Ovary (tissue), 9 donors: ENCODE results near the gene PPP1R15B. TPM values are rescaled to one million over a fixed set of nuclear protein-coding genes. Genes with fewer than 3 reads are reported as not detected.

Source experiments
- DNase-seq, 5 donors: peaks; one replicate each; pipeline ENCODE4 v3.0.0-alpha.2; 2019 to 2020
- H3K27ac ChIP-seq, 2 donors: fragments of 200-600 bp; one replicate each; pipeline versions ENCODE4 v1.5.1 to v1.8.0; 2019 to 2022
- H3K27me3 ChIP-seq: fragments of 200-600 bp; one replicate; pipeline ENCODE4 v1.8.0; 2022
- H3K36me3 ChIP-seq: fragments of 200-600 bp; sonication (generic); one replicate; pipeline ENCODE4 v1.5.1; 2019
- H3K4me1 ChIP-seq: one replicate; pipeline ENCODE4 v1.8.1; 2013; ENCODE audit warnings: mild to moderate bottlenecking, moderate library complexity; ENCODE audit not compliant: insufficient read depth
- H3K4me3 ChIP-seq: fragments of 200-600 bp; sonication (generic); one replicate; pipeline ENCODE4 v1.5.1; 2017
- H3K9me3 ChIP-seq, 2 donors: fragments of 200-600 bp in 1 of 2; sonication (generic) in 1 of 2; one replicate each; pipeline versions ENCODE4 v1.5.1 to v1.8.1; 2013 to 2019; ENCODE audit warnings: mild to moderate bottlenecking in 1 of 2, moderate library complexity in 1 of 2
- EP300 ChIP-seq: sonication (generic); formaldehyde crosslinking; IDR thresholded peaks from one replicate; pipeline ENCODE4 v1.6.1; 2017; ENCODE audit warnings: antibody characterized with exemption
- POLR2A ChIP-seq: fragments of 450-650 bp; IDR thresholded peaks from one replicate; pipeline ENCODE4 v1.6.1; 2017; ENCODE audit warnings: antibody characterized with exemption, mild to moderate bottlenecking, moderate library complexity
- WGBS, 3 donors: extraction: QIAGEN DNeasy Blood & Tissue Kit in 1 of 3; methylation state at CpG; one replicate each; pipeline versions ENCODE4 v1.1.5 to v1.1.7; 2013 to 2017; 5-methylcytosine and 5-hydroxymethylcytosine counted together
- intact Hi-C, 4 donors: fragments of 100-400 bp; cut with DNase I; formaldehyde crosslinking; loops; one replicate each; pipeline versions ENCODE4 v1.11.0 to v1.15.1; 2022 to 2023
- polyA plus RNA-seq, 2 donors: library from polyadenylated mRNA; stranded (reverse); fragments of 200-250 nt in 1 of 2; fragments of 350-450 nt in 1 of 2; fragmentation: Illumina TruSeq in 1 of 2; extraction: RNeasy Lipid Tissue Mini Kit (QIAGEN cat#74804) in 1 of 2; gene quantifications; one replicate each; pipeline ENCODE4 v1.2.3, GENCODE V29; 2013 to 2014
- total RNA-seq, 7 donors: library from RNA; depleted of rRNA in 2 of 7; stranded (reverse); fragments of >200 nt in 2 of 7; fragmentation: NEBNext Ultra II Directional in 3 of 7; extraction: Animal tissue kit (Norgen Biotek cat#: 25700) in 3 of 7; gene quantifications; one replicate each; pipeline versions ENCODE4 v1.1.0 to v1.2.4, GENCODE V29; 2016 to 2023
- TF ChIP-seq, protein P1 (sequence below), 3 donors: fragments of 450-650 bp in 2 of 3; fragments of 200-600 bp in 1 of 3; IDR thresholded peaks; one replicate each; pipeline versions ENCODE4 v1.5.1 to v1.8.0; 2016 to 2022; ENCODE audit warnings: antibody characterized with exemption in 3 of 3, mild to moderate bottlenecking in 1 of 3
- donor health status: DM: no; HTN: no; CAD: no; lungs with moderate emphysema.
- donor health status: DM: no; HTN: no; CAD: no.
- donor health status: Bipolar disorder and iron deficiency.
- donor health status: DM: yes; HTN: yes; CAD: no.
- donor health status: DM: no; HTN: no; CAD: no.
- donor health status: DM: yes; HTN: yes; CAD: no.

The PPP1R15B gene
- total and polyA plus RNA-seq, 9 donors = 16.5 to 69.5 (median 35.4) TPM

DNA sequence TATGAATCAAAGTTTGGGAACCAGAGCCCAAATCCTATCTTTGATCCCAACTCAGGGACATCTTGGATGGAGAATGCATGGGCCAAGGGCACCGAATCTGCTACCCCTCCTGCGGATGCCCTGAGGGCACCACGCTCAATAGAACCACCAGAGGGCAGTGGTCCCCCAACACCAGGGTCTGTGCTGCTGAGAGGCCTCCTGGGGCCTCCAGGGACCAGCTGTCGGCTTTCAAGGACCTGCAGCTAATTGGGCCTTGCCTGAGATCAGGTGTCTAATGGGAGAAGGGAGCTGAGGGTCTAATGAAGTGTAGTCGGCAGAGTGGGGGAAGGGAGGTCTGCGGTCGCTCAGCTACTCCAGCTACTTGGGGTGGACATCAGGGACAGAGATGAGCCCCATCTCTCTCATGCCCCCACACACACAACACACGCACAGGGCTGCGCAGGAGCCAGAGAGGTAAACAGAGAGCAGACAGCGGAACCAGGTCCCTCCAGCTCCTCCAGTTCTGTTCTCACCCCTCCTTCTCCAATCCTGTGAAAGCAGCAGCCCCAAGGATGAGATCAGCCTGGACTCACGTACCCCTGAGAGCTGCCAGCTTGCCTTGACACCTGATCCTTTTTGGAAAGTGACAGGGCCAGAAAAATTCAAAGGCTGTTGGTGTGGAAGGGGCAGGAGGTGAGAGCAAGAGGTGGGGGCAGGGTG, 34.9 kb upstream of the PPP1R15B start:
- intact Hi-C loops = loop anchor here in 3 of 4 donors (5.0 to 10.0 kb wide), 3 partner anchors 51 to 358 kb away; no protein-coding TSS in a partner anchor
- Histone ChIP-seq H3K36me3 (no peaks in the 10 kb centered on the region), H3K27me3 (no peaks in the 10 kb centered on the region), H3K9me3 (no peaks in the 10 kb centered on the region), H3K4me1 (no peaks in the 10 kb centered on the region), H3K27ac (no peak overlapping the region), H3K4me3 (no peak overlapping the region)
- 40 to 50% (median 47%) methylated on average over 11 of the region's 11 CpGs for WGBS, 3 donors
- no peak for TF ChIP-seq POLR2A
- TF ChIP-seq, protein P1, sequence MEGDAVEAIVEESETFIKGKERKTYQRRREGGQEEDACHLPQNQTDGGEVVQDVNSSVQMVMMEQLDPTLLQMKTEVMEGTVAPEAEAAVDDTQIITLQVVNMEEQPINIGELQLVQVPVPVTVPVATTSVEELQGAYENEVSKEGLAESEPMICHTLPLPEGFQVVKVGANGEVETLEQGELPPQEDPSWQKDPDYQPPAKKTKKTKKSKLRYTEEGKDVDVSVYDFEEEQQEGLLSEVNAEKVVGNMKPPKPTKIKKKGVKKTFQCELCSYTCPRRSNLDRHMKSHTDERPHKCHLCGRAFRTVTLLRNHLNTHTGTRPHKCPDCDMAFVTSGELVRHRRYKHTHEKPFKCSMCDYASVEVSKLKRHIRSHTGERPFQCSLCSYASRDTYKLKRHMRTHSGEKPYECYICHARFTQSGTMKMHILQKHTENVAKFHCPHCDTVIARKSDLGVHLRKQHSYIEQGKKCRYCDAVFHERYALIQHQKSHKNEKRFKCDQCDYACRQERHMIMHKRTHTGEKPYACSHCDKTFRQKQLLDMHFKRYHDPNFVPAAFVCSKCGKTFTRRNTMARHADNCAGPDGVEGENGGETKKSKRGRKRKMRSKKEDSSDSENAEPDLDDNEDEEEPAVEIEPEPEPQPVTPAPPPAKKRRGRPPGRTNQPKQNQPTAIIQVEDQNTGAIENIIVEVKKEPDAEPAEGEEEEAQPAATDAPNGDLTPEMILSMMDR (IDR thresholded peaks at IDR 0.05) = peak in 2 of 3 donors; percentile 43 to 68
- DNase-seq = peak; percentile 46 to 69 (median 65)

DNA sequence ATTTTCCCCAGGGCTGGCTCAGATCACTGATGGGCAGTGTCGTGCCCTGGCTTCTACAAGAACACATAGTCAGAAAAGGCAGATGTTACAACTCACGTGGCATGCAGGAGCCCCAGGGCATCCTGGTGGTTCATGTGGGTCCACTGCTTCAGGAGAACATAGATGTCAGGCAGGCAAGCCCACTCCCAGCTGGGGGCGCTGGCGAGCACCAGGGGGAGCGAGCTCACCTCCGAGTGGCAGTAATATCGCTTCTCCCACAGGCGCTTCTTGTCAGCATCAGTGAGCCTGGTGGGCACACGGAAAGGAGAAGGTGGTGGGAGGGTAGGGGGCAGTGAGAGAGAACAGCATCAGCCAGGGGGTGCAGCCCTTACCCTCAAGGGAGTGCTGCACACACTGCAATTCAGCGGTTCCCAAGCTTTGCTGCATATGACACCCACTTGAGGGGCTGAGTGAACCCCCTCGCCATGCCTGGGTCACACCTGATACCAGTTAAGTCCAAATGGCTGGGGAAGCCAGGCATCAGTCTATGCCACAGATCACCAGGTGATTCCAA, 34.3 kb upstream of the PPP1R15B start:
- 57 to 68% (median 60%) methylated on average over 11 of the region's 11 CpGs for WGBS, 3 donors
- no peaks in the 10 kb centered on the region for H3K4me1 ChIP-seq
- H3K4me3 ChIP-seq = no peak overlapping the region
- no peaks in the 10 kb centered on the region for H3K27me3 ChIP-seq
- H3K36me3 ChIP-seq = no peaks in the 10 kb centered on the region
- no peak for DNase-seq
- TF ChIP-seq, protein P1 (IDR thresholded peaks at IDR 0.05) = no peak
- TF ChIP-seq POLR2A = no peak
- TF ChIP-seq EP300 = no peak
- intact Hi-C loops = loop anchor here in 3 of 4 donors (5.0 to 10.0 kb wide), 3 partner anchors 51 to 359 kb away; no protein-coding TSS in a partner anchor
- no peaks in the 10 kb centered on the region for H3K9me3 ChIP-seq
- no peak overlapping the region for H3K27ac ChIP-seq

DNA sequence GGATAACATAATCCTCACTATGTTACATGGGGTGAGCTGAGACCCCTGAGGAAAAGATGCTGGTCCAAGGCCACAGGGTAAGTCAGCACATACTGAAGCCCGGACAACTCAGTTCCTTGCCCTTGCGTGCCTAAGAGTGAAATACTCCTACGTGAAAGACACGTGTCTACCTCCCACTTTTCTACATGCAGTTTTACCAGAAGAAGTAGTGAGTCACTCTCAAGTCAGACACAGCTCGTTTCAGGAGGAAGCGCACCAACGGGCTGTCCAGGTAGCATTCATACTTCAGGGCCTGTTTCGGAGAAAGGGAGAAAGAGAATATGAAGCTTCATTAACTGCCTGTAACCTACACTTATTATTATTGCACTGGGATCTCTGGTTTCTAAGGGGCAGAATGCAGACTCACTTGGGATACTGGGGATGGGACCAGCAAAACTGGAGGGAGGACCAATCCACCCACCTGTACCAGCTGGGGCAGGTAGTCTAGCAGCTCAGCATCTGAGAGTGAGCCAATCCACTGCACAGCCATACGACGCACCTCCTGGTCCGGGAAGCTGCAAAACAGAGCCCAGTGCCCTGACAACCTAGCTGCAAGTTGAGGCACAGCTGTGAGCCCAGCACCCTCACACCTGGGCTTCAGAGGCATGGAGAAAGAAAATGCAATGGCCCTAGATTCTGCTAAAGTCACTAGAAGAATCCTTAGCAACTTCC, 32.4 kb upstream of the PPP1R15B start:
- no peak for DNase-seq
- WGBS, 3 donors = 71 to 85% (median 81%) methylated on average over 11 of the region's 11 CpGs
- TF ChIP-seq EP300 (no peak), POLR2A (no peak)
- TF ChIP-seq, protein P1 (IDR thresholded peaks at IDR 0.05) = no peak
- Histone ChIP-seq H3K27me3 (no peaks in the 10 kb centered on the region), H3K4me3 (no peak overlapping the region), H3K9me3 (no peaks in the 10 kb centered on the region), H3K4me1 (no peaks in the 10 kb centered on the region), H3K36me3 (no peaks in the 10 kb centered on the region), H3K27ac (no peak overlapping the region)
- intact Hi-C loops = loop anchor here in 2 of 4 donors (5.0 to 10.0 kb wide), 2 partner anchors 48 to 361 kb away; partner anchors contain the start of gene PIK3C2B (in 1 of the 2)

DNA sequence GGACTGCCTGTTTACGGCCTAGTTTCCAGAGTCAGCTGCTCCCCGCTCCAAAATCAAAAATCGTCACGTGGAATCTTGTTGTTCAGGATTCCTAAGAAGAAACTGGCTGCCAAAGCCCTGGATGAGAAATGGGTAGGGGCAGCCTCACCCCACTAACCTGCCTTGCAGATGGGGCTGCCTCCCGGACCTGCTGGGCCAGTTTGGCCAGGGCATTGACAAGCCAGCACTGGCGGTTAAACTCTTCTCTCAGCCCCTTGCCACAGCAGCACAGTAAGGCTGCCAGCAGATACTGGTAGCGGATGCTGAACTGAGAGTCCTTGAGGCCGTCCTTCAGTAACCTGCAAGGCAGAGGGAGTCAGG, 31.6 kb upstream of the PPP1R15B start:
- no peaks in the 10 kb centered on the region for H3K4me1 ChIP-seq
- H3K27me3 ChIP-seq = no peaks in the 10 kb centered on the region
- no peaks in the 10 kb centered on the region for H3K36me3 ChIP-seq
- WGBS, 3 donors = 71 to 83% (median 80%) methylated on average over 8 of the region's 8 CpGs
- no peak for TF ChIP-seq POLR2A
- TF ChIP-seq, protein P1 (IDR thresholded peaks at IDR 0.05) = no peak
- no peaks in the 10 kb centered on the region for H3K9me3 ChIP-seq
- intact Hi-C loops = loop anchor here in 2 of 4 donors (5.0 to 10.0 kb wide), 2 partner anchors 49 to 362 kb away; partner anchors contain the start of gene PIK3C2B (in 1 of the 2)
- DNase-seq = no peak
- H3K4me3 ChIP-seq = no peak overlapping the region
- peak overlapping the region in 1 of 2 donors; percentile 17 for H3K27ac ChIP-seq
